Subcutaneous adipose tissue (tissue), 4 donors: ENCODE results near the gene STXBP6. TPM values are rescaled to one million over a fixed set of nuclear protein-coding genes. Genes with fewer than 3 reads are reported as not detected.

Experiments
- total RNA-seq, 4 donors: library from RNA; depleted of rRNA; stranded (reverse); fragments of >200 nt; gene quantifications; one replicate each; pipeline ENCODE4 v1.1.0, GENCODE V29; 2016
- TF ChIP-seq, protein P1 (sequence below): fragments of 450-650 bp; IDR thresholded peaks from one replicate; pipeline ENCODE4 v1.5.1; 2016; ENCODE audit warnings: low read depth, mild to moderate bottlenecking, control low read depth, antibody characterized with exemption, moderate library complexity

The STXBP6 gene
- total RNA-seq, 4 donors from 2014 or later: 5.4 to 11.7 (median 9.3) TPM

DNA sequence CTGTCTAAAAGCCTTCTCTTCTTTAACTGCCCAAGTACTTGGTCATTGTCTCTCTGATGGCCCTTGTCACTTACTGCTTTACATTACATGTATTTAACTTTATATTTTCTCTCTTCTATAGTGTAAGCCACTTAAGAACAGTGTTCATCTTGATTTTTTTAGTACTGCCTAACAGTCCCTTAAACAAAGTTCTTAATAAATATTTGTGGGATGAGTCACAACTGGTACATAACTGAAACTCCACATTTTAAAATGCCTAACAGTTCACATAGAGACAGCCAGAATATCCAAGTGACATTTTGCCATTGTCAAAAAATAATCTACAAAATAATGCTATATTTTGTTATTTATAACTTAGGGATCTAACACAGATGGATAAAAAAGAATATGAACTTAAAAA lies 146.6 kb downstream of the STXBP6 start:
- TF ChIP-seq, protein P1, sequence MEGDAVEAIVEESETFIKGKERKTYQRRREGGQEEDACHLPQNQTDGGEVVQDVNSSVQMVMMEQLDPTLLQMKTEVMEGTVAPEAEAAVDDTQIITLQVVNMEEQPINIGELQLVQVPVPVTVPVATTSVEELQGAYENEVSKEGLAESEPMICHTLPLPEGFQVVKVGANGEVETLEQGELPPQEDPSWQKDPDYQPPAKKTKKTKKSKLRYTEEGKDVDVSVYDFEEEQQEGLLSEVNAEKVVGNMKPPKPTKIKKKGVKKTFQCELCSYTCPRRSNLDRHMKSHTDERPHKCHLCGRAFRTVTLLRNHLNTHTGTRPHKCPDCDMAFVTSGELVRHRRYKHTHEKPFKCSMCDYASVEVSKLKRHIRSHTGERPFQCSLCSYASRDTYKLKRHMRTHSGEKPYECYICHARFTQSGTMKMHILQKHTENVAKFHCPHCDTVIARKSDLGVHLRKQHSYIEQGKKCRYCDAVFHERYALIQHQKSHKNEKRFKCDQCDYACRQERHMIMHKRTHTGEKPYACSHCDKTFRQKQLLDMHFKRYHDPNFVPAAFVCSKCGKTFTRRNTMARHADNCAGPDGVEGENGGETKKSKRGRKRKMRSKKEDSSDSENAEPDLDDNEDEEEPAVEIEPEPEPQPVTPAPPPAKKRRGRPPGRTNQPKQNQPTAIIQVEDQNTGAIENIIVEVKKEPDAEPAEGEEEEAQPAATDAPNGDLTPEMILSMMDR: no peak

DNA sequence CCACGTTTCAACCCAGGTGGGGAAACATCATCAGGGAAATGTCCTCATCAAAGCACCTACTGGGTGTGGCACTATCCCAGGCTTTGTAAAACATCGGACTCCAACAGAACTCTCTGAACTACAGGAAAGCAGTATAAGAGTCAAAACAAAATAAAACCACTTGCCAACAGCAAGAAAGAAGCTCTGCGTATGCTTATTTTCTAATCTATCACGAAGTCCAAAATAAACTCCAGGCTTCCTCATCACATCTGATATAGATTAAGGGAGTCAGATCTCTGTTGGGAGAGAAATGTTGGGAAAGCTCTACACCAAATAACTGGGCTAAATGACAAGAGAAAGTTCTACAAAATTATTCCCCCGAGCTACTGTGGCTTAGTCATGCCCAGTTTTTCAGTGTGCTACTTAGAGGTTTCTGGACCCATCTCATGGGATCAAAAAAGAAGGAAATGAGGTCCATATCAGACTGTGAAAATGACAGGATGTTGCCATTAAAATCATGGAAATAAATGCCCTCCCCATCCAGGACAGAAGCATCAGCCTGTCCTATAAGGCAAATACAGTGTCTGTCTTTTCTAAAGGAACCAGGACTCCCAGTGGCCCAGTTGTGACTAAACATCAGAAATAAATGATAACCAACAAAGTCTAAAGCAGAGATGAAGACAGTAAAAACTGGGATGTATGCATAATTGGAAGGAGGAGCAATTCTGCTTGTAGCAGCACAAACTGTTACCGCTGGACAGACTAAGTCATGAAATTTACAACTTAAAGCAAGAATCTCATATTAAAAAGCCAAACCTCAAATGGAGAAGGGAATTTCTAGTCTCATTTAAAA lies 149.5 kb downstream of the STXBP6 start:
- TF ChIP-seq, protein P1: no peak

DNA sequence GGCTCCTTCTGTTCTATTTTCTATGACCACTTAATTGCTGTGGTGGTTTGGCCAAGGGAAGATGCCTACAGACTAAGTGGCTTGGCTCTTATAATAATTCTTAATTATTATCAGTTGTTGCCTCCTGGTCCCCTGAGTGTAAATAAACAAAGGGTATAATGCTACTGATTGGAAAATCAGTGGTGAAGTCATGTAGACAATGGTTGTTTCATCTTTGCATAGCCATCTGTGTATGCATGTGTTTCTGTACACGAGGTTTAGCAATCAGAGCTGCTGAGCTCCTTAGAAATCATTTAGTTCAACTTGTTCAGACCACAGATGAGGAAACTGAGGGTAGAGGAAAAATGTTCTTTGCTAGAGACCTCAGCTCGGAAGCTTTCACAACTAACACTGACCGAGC lies 152.2 kb downstream of the STXBP6 start:
- TF ChIP-seq, protein P1: no peak

DNA sequence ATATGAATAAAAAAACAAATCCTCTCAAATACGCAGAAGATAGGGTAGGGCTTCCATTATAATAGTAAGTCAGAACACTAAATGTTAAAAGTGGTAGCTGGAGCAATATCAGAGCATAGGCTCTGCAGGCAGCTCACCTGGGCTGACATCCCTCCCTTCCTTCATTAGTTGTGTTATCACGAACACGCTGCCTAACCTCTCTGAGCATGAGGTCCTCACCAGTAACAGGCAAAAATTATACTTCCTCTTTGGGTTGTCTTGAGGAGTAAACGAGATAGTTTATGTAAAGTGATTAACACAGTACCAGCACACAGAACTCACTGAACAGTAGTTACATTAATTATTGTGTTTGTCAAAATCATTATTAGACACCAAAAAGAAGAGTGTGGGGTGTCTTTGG lies 154.3 kb downstream of the STXBP6 start:
- TF ChIP-seq, protein P1: no peak

DNA sequence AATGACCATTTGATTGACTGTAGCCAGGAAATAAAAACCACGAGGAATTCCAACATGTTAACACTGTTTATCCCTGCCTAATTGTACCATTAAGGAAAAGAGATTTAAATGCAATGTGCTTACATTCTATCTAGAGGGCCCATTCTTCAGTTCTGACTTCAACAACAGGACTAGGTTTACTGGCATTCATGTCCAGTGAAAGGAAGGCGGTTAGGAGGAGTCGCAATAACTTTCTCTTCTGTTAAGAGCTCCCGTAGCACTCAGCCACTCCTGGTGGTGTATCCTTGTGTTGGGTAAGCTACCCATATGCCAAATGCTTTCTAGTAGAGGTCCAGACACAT lies 154.7 kb downstream of the STXBP6 start:
- TF ChIP-seq, protein P1: no peak

DNA sequence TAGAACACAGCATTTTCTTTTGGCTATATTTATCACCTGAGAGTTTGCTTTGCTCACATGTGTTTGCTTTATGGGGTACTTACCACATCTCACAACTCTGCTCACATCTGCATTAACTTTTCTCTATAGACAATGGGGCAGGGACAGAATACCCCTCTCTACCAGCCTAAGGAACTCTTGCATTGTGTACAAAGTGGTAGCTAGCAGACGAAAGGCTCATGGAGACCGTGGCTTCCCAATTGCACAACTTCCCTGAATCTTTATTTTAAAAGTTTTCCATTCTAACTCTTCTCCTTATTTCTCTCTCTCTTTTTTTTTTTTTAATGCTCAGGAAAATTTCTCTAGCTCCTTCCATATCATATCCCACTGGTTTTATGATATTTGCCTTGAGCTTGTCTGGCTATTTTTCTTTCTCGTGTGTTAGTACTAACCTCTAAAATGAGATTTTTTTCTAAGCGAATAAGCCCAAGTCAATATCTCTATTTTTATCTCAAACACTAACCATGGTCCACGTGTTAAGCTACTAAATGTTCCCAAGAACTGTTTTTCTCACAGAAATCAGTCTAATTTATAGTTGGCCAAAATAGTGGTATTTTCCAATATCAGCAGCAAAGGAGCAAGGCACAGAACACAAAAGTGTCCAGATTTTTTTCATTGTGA lies 155.2 kb downstream of the STXBP6 start:
- TF ChIP-seq, protein P1: no peak

DNA sequence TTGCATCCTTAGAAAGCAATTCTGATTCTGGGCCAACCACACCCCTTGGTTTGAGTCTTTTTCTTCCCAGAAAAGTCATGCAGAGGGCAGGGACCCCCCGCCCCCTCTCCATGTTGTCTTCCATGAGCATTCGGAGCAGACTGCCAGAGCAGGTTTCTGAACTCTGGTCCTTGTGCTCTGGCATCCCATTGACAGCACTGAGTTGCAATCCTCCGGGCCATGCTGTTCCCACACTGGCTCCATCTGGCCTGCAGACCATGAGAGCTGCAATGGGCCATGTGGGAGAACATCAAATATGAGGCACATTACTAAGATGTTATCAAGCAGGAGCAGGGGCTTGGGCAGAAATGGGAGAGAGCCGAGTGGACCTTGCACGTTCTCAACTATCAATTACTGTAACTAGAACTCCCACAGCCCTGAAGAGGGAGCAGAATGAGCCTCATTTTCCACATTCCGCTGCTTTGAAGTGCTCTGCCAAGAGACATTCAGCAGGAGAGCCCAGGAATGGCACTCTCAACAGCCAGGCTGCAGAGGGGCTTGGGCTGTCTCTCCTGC lies 157.4 kb downstream of the STXBP6 start:
- TF ChIP-seq, protein P1: no peak
